A673 (cell line): ENCODE results near the gene NEMP2. TPM values are rescaled to one million over a fixed set of nuclear protein-coding genes. Genes with fewer than 3 reads are reported as not detected.
A peak's percentile ranks its signal among the peaks of the same experiment; 100 is the strongest.

ENCODE experiments used
- Bru-seq: library from RNA; stranded (reverse); fragments of 400-500 nt; gene quantifications from one replicate; lab custom pipeline; 2021; lab: Mats Ljungman, UMichigan
- BruChase-seq, 2 experiments: library from RNA; stranded (reverse); fragments of 400-500 nt; gene quantifications; one replicate each; lab custom pipeline; 2021; lab: Mats Ljungman, UMichigan
- BruUV-seq: library from RNA; stranded (reverse); fragments of 400-500 nt; replicated peaks from 2 replicates; lab custom pipeline; 2021; lab: Mats Ljungman, UMichigan
- CTCF ChIA-PET: fragments of 300-600 bp; sonication (Branson Sonifier 250); formaldehyde crosslinking; loops from one replicate; lab custom pipeline; 2022; ENCODE audit warnings: antibody characterized with exemption; lab: Charles Lee
- POLR2A ChIA-PET: fragments of 300-600 bp; sonication (Branson Sonifier 250); formaldehyde crosslinking; loops from one replicate; lab custom pipeline; 2022; ENCODE audit warnings: antibody characterized with exemption; ENCODE audit not compliant: low non-redundant PET; lab: Charles Lee
- DNase-seq: peaks from one replicate; pipeline ENCODE4 v3.0.0-alpha.2; 2015; ENCODE audit warnings: low spot score
- H3K27ac ChIP-seq: fragments of 200-600 bp; sonication (generic); 2 replicates; pipeline ENCODE4 v1.5.1; 2016; ENCODE audit warnings: mixed run types, low read depth, mild to moderate bottlenecking, mixed read lengths, antibody characterized with exemption, low read length; ENCODE audit not compliant: poor library complexity, severe bottlenecking
- H3K27me3 ChIP-seq: fragments of 200-600 bp; sonication (generic); replicated peaks from 2 replicates; pipeline ENCODE4 v1.6.1; 2017; ENCODE audit warnings: mixed run types, low read depth, mild to moderate bottlenecking, mixed read lengths, antibody characterized with exemption, low read length; ENCODE audit not compliant: insufficient read depth, poor library complexity
- H3K36me3 ChIP-seq: fragments of 200-600 bp; sonication (generic); 2 replicates; pipeline ENCODE4 v1.6.1; 2016; ENCODE audit warnings: mixed run types, mild to moderate bottlenecking, mixed read lengths, antibody characterized with exemption, low read length; ENCODE audit not compliant: insufficient read depth, poor library complexity, severe bottlenecking
- H3K4me1 ChIP-seq: fragments of 200-600 bp; sonication (generic); 2 replicates; pipeline ENCODE4 v1.6.1; 2017; ENCODE audit warnings: mixed run types, mild to moderate bottlenecking, mixed read lengths, antibody characterized with exemption, low read length; ENCODE audit not compliant: insufficient read depth, poor library complexity, severe bottlenecking
- H3K4me3 ChIP-seq: fragments of 200-600 bp; sonication (generic); 2 replicates; pipeline ENCODE4 v1.5.1; 2016; ENCODE audit warnings: low read depth, mixed run types, mild to moderate bottlenecking, mixed read lengths, low read length; ENCODE audit not compliant: poor library complexity, severe bottlenecking
- H3K9me3 ChIP-seq: fragments of 200-600 bp; sonication (generic); 2 replicates; pipeline ENCODE4 v1.6.1; 2016; ENCODE audit warnings: mixed run types, low read depth, mild to moderate bottlenecking, mixed read lengths, antibody characterized with exemption, low read length; ENCODE audit not compliant: poor library complexity, severe bottlenecking
- CTCF ChIP-seq: fragments of 300-800, 200-600 bp; sonication (generic); conservative IDR thresholded peaks from 2 replicates; pipeline ENCODE4 v1.5.1; 2017; ENCODE audit warnings: low read depth, mild to moderate bottlenecking, antibody characterized with exemption, low read length, moderate library complexity, mixed read lengths
- EZH2 ChIP-seq: fragments of 200-600 bp; sonication (generic); IDR thresholded peaks from 2 replicates; pipeline ENCODE4 v1.6.1; 2017; ENCODE audit warnings: borderline replicate concordance, low read depth, mild to moderate bottlenecking, mixed read lengths, antibody characterized with exemption, low read length; ENCODE audit not compliant: poor library complexity, severe bottlenecking
- intact Hi-C: fragments of 100-400 bp; cut with micrococcal nuclease; formaldehyde crosslinking; loops from one replicate; pipeline ENCODE4 v1.10.0; 2022; ENCODE audit not compliant: unreplicated experiment
- long read RNA-seq: library from polyadenylated mRNA; stranded (forward); transcript quantifications from one replicate; pipeline ENCODE4 v2.0.0, GENCODE V29; 2022
- total RNA-seq: library from RNA; stranded (reverse); gene quantifications from 2 replicates; pipeline ENCODE4 v1.2.3, GENCODE V29; 2021

NEMP2 gene
- total RNA-seq (12.6 and 13.9 TPM in 2 replicates), Bru-seq, nascent RNA (percentile 69 among the genes with signal in this experiment), BruChase-seq, experiment 1, labeled RNA remaining after a 2-hour chase (percentile 63 among the genes with signal in this experiment), BruChase-seq, experiment 2, labeled RNA remaining after a 6-hour chase (percentile 61 among the genes with signal in this experiment)
- long read RNA-seq, full-length matches to known transcripts = 5 of 10 reads
- long read RNA-seq, partial matches to known transcripts = 1 of 10 reads
- long read RNA-seq, other reads (novel, unspliced or antisense) = 4 of 10 reads

GRCh38 chr2:190534310-190535120, at the start of gene NEMP2:
NEMP2 (minus strand) TSS chr2:190534722; CDS start chr2:190534655, 67 bp downstream.
- H3K4me1 ChIP-seq = peaks cover 21% of the 10 kb centered on the region
- TF ChIP-seq CTCF (no peak), EZH2 (no peak)
- no TSS peak for BruUV-seq
- intact Hi-C loops = loop anchor here (5.0 kb wide), 1 partner anchor 113 kb away; the partner anchor contains the start of gene NAB1
- CTCF ChIA-PET = no interaction called here
- H3K9me3 ChIP-seq = peaks cover 14% of the 10 kb centered on the region
- H3K27ac ChIP-seq = peak within 1 kb of the TSS; percentile 92
- H3K4me3 ChIP-seq = peak within 1 kb of the TSS; percentile 65
- no peaks in the 10 kb centered on the region for H3K36me3 ChIP-seq
- DNase-seq = peak; percentile 89
- POLR2A ChIA-PET = no interaction called here
- H3K27me3 ChIP-seq = no peaks in the 10 kb centered on the region

- no peaks in the 10 kb centered on the region for H3K9me3 ChIP-seq
- ChIA-PET POLR2A (no interaction called here), CTCF (no interaction called here)
- no peak overlapping the region for H3K4me3 ChIP-seq
- H3K36me3 ChIP-seq = no peaks in the 10 kb centered on the region
- BruUV-seq = no TSS peak
- no peaks in the 10 kb centered on the region for H3K27me3 ChIP-seq
- H3K4me1 ChIP-seq = no peaks in the 10 kb centered on the region
- intact Hi-C loops = no loop called here
- peak; percentile 7 for DNase-seq
- no peak overlapping the region for H3K27ac ChIP-seq
- TF ChIP-seq CTCF (no peak), EZH2 (no peak)
Observed at GRCh38 chr2:190583507-190584337, 49.2 kb upstream of the NEMP2 start.
